ENCODE measurements around the gene SCG5. TPM values are rescaled to one million over a fixed set of nuclear protein-coding genes. Genes with fewer than 3 reads are reported as not detected.

SCG5 gene
- polyA plus RNA-seq, 1 of the 3 experiments (the other 2 are of a cell fraction) = 11.0 TPM

DNA sequence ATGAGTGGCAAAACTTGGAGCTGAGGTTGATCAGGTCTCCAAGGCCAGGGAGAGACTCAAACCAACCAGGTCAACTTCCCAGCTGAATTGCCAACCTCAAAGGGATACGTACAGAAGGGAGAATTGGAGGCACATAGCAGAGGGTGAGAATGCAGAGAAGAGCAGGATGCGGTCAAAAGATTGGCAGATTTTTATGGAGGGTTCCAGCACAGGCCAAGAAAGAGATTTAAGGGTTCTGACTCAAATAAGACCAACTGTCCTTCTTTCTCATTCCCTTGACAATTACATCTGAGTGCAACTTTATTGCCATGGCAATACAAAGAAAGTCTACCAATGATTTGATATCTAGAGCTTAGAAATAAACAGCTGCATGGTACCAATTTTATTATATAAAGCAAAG, 33.2 kb downstream of the SCG5 start:
- CTCF ChIA-PET = interaction anchor here (1.1 to 1.5 kb wide), 2 partner anchors 12 to 24 kb away, joined by 3 to 8 read pairs; no protein-coding TSS in a partner anchor
- 96% methylated on average over 2 of the region's 2 CpGs for WGBS (ENCODE audit: low lambda C conversion rate)
- no peaks in the 10 kb centered on the region for H4K20me1 ChIP-seq (ENCODE audit: insufficient read depth)
- no peaks in the 10 kb centered on the region for H3F3A ChIP-seq (replicated peaks; ENCODE audit: insufficient read depth)
- no peak overlapping the region for H3K27ac ChIP-seq (ENCODE audit: low read depth in 2 of 2, low read length in 1 of 2)
- H3K9me2 ChIP-seq = no peaks in the 10 kb centered on the region
- H3K4me1 ChIP-seq (ENCODE audit: control insufficient read depth in 1 of 2, insufficient read depth in 2 of 2, low read depth in 1 of 2, low read length in 1 of 2) = peaks cover 0 to 9% of the 10 kb centered on the region in 2 experiments; a peak in 2 of 4 replicates
- H3K79me2 ChIP-seq (ENCODE audit: insufficient read depth) = no peaks in the 10 kb centered on the region
- H3K4me2 ChIP-seq = no peak overlapping the region
- no peaks in the 10 kb centered on the region for H3K36me3 ChIP-seq (replicated peaks in 1 of 2; ENCODE audit: control insufficient read depth in 1 of 2, insufficient read depth in 2 of 2, low read length in 1 of 2)
- no peak overlapping the region for H2AFZ ChIP-seq (ENCODE audit: low read depth)
- POLR2A ChIA-PET = no interaction called here
- no peaks in the 10 kb centered on the region for H3K27me3 ChIP-seq (ENCODE audit: insufficient read depth)
- H3K9me3 ChIP-seq = no peaks in the 10 kb centered on the region
- TF ChIP-seq GABPA (IDR thresholded peaks at IDR 0.05; ENCODE audit: low read depth) (no peak), TEAD4 (IDR thresholded peaks at IDR 0.05; ENCODE audit: borderline replicate concordance, insufficient read depth) (no peak), SIN3A (IDR thresholded peaks at IDR 0.05; ENCODE audit: borderline replicate concordance, low read depth, low read length) (no peak), IRF3 (IDR thresholded peaks at IDR 0.05; ENCODE audit: low read depth, low read length) (no peak), RFX5 (IDR thresholded peaks at IDR 0.05; ENCODE audit: low read length) (no peak), ELF1 (IDR thresholded peaks at IDR 0.05) (no peak)
- TF ChIP-seq, protein P1, sequence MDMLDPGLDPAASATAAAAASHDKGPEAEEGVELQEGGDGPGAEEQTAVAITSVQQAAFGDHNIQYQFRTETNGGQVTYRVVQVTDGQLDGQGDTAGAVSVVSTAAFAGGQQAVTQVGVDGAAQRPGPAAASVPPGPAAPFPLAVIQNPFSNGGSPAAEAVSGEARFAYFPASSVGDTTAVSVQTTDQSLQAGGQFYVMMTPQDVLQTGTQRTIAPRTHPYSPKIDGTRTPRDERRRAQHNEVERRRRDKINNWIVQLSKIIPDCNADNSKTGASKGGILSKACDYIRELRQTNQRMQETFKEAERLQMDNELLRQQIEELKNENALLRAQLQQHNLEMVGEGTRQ (IDR thresholded peaks at IDR 0.05; ENCODE audit: borderline replicate concordance, low read depth, low read length) = no peak
- DNase-seq = no peak
- no peak overlapping the region for H3K9ac ChIP-seq
- no peak overlapping the region for H3K4me3 ChIP-seq (ENCODE audit: low read depth in 2 of 2, low read length in 1 of 2)

GRCh38 chr15:32675466-32675865, 34.0 kb downstream of the SCG5 start:
- Histone ChIP-seq H3K79me2 (ENCODE audit: insufficient read depth) (no peaks in the 10 kb centered on the region), H3K9ac (no peak overlapping the region), H3K4me3 (ENCODE audit: low read depth in 2 of 2, low read length in 1 of 2) (no peak overlapping the region), H3K4me1 (ENCODE audit: control insufficient read depth in 1 of 2, insufficient read depth in 2 of 2, low read depth in 1 of 2, low read length in 1 of 2) (peaks cover 0 to 1% of the 10 kb centered on the region in 2 experiments; a peak in 1 of 4 replicates), H3K9me2 (no peaks in the 10 kb centered on the region), H3K36me3 (replicated peaks in 1 of 2; ENCODE audit: control insufficient read depth in 1 of 2, insufficient read depth in 2 of 2, low read length in 1 of 2) (no peaks in the 10 kb centered on the region), H3K27ac (ENCODE audit: low read depth in 2 of 2, low read length in 1 of 2) (no peak overlapping the region), H3F3A (replicated peaks; ENCODE audit: insufficient read depth) (no peaks in the 10 kb centered on the region), H3K4me2 (no peak overlapping the region), H2AFZ (ENCODE audit: low read depth) (no peak overlapping the region), H3K27me3 (ENCODE audit: insufficient read depth) (no peaks in the 10 kb centered on the region), H3K9me3 (no peaks in the 10 kb centered on the region), H4K20me1 (ENCODE audit: insufficient read depth) (no peaks in the 10 kb centered on the region)
- no peak for TF ChIP-seq RFX5 (IDR thresholded peaks at IDR 0.05; ENCODE audit: low read length)
- TF ChIP-seq, protein P1 (IDR thresholded peaks at IDR 0.05; ENCODE audit: borderline replicate concordance, low read depth, low read length) = no peak
- TF ChIP-seq, protein P2, sequence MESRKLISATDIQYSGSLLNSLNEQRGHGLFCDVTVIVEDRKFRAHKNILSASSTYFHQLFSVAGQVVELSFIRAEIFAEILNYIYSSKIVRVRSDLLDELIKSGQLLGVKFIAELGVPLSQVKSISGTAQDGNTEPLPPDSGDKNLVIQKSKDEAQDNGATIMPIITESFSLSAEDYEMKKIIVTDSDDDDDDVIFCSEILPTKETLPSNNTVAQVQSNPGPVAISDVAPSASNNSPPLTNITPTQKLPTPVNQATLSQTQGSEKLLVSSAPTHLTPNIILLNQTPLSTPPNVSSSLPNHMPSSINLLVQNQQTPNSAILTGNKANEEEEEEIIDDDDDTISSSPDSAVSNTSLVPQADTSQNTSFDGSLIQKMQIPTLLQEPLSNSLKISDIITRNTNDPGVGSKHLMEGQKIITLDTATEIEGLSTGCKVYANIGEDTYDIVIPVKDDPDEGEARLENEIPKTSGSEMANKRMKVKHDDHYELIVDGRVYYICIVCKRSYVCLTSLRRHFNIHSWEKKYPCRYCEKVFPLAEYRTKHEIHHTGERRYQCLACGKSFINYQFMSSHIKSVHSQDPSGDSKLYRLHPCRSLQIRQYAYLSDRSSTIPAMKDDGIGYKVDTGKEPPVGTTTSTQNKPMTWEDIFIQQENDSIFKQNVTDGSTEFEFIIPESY (IDR thresholded peaks at IDR 0.05; ENCODE audit: borderline replicate concordance, low read depth) = no peak
- TF ChIP-seq TCF12 (IDR thresholded peaks at IDR 0.05) = no peak
- no peak for TF ChIP-seq GABPA (IDR thresholded peaks at IDR 0.05; ENCODE audit: low read depth)
- TF ChIP-seq MXI1 (IDR thresholded peaks at IDR 0.05; ENCODE audit: low read depth, low read length) = no peak
- TF ChIP-seq SMC3 (IDR thresholded peaks at IDR 0.05; ENCODE audit: low read depth, low read length) = no peak
- TF ChIP-seq EP300 (IDR thresholded peaks at IDR 0.05; ENCODE audit: borderline replicate concordance in 1 of 2, low read depth in 1 of 2, low read length in 1 of 2) = no peak
- no peak for TF ChIP-seq EZH2phosphoT487 (IDR thresholded peaks at IDR 0.05; ENCODE audit: borderline replicate concordance, low read depth)
- TF ChIP-seq, protein P3, sequence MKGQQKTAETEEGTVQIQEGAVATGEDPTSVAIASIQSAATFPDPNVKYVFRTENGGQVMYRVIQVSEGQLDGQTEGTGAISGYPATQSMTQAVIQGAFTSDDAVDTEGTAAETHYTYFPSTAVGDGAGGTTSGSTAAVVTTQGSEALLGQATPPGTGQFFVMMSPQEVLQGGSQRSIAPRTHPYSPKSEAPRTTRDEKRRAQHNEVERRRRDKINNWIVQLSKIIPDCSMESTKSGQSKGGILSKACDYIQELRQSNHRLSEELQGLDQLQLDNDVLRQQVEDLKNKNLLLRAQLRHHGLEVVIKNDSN (IDR thresholded peaks at IDR 0.05; ENCODE audit: borderline replicate concordance, low read depth) = no peak
- TF ChIP-seq POLR2AphosphoS5 (IDR thresholded peaks at IDR 0.05; ENCODE audit: low read depth, low read length) = no peak
- no peak for TF ChIP-seq PBX3 (IDR thresholded peaks at IDR 0.05)
- TF ChIP-seq NFIC (IDR thresholded peaks at IDR 0.05; ENCODE audit: borderline replicate concordance) = no peak
- no peak for TF ChIP-seq IRF3 (IDR thresholded peaks at IDR 0.05; ENCODE audit: low read depth, low read length)
- no peak for TF ChIP-seq CHD2 (IDR thresholded peaks at IDR 0.05; ENCODE audit: low read length, partially characterized antibody)
- no peak for DNase-seq
- WGBS (ENCODE audit: low lambda C conversion rate) = 49% methylated on average over 6 of the region's 6 CpGs
- POLR2A ChIA-PET = no interaction called here
- CTCF ChIA-PET = interaction anchor here (1.1 to 1.5 kb wide), 4 partner anchors 13 to 25 kb away, joined by 3 to 8 read pairs (median 6); no protein-coding TSS in a partner anchor

Data from SK-N-SH (cell line).